MCF 10A (cell line): Measurements from ENCODE around the gene C1orf141. TPM values are rescaled to one million over a fixed set of nuclear protein-coding genes. Genes with fewer than 3 reads are reported as not detected.

ENCODE experiments used
- BruUV-seq: library from RNA; stranded (reverse); fragments of 400-500 nt; replicated peaks from 2 replicates; lab custom pipeline; 2021; lab: Mats Ljungman, UMichigan
- CTCF ChIA-PET: fragments of 300-600 bp; sonication (Branson Sonifier 250); formaldehyde crosslinking; extraction: SDS; loops from one replicate; lab custom pipeline; 2021; ENCODE audit warnings: antibody characterized with exemption, inconsistent platforms; lab: Yijun Ruan, JAX
- POLR2A ChIA-PET: fragments of 300-600, 350-650 bp; sonication (Branson Sonifier 250); formaldehyde crosslinking; extraction: SDS; loops from one replicate; lab custom pipeline; 2020; ENCODE audit warnings: antibody characterized with exemption, inconsistent platforms; lab: Yijun Ruan, JAX
- DNase-seq: peaks from one replicate; pipeline ENCODE4 v3.0.0-alpha.2; 2018; ENCODE audit not compliant: unreplicated experiment
- H3K27ac Mint-ChIP-seq: one replicate; pipeline ENCODE4 v1.8.0; 2022; ENCODE audit warnings: mild to moderate bottlenecking, low read depth, mixed read lengths; ENCODE audit not compliant: unreplicated experiment
- H3K27me3 Mint-ChIP-seq: one replicate; pipeline ENCODE4 v1.8.0; 2022; ENCODE audit warnings: mixed read lengths; ENCODE audit not compliant: insufficient read depth, unreplicated experiment
- H3K36me3 Mint-ChIP-seq: one replicate; pipeline ENCODE4 v1.8.0; 2022; ENCODE audit warnings: mild to moderate bottlenecking, moderate library complexity, mixed read lengths; ENCODE audit not compliant: insufficient read depth, unreplicated experiment
- H3K4me1 Mint-ChIP-seq: one replicate; pipeline ENCODE4 v1.8.0; 2022; ENCODE audit warnings: mixed read lengths; ENCODE audit not compliant: insufficient read depth, unreplicated experiment
- H3K4me3 Mint-ChIP-seq: one replicate; pipeline ENCODE4 v1.8.0; 2022; ENCODE audit warnings: mild to moderate bottlenecking, moderate library complexity, mixed read lengths; ENCODE audit not compliant: unreplicated experiment
- H3K9me3 Mint-ChIP-seq: one replicate; pipeline ENCODE4 v1.8.0; 2022; ENCODE audit warnings: mixed read lengths; ENCODE audit not compliant: unreplicated experiment
- intact Hi-C: fragments of 100-400 bp; cut with micrococcal nuclease; formaldehyde crosslinking; loops from 2 replicates; pipeline ENCODE4 v1.14.1; 2022
- total RNA-seq: library from RNA; stranded (reverse); gene quantifications from 2 replicates; pipeline ENCODE4 v1.2.3, GENCODE V29; 2022
- TF ChIP-seq, protein P1 (sequence below): fragments of 200-600 bp; IDR thresholded peaks from one replicate; pipeline ENCODE4 v1.8.0; 2022; ENCODE audit warnings: antibody characterized with exemption, mild to moderate bottlenecking; ENCODE audit not compliant: unreplicated experiment

C1orf141 gene
- total RNA-seq, 1 experiment from 2014 or later, result not detected

DNA sequence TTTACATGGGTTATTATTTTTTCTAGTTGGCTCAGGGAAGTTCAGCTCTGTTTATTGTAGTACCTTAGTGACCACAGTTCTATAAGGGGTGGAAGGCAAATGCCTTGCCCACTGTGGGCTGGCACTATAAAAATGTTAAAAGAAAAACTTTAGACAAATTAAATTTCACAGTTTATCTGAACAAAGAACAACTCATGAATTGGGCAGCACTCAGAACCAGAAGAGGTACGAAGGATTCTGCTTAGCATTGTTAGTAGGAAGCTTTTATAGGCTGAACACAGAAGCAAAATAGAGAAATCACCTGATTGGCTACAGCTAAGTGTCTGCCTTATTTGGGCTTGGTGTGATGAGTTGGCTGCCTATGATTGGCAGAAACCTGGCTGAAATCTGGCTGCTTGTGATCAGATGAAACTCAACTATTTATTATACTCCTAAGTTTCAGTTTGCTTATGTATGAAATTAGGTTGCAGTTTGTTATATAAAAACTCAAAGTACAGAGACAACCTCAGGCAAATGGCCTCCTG, 45.0 kb downstream of the C1orf141 start:
- Mint-ChIP-seq H3K9me3 (no peaks in the 10 kb centered on the region), H3K36me3 (no peaks in the 10 kb centered on the region), H3K27ac (no peak overlapping the region), H3K27me3 (no peaks in the 10 kb centered on the region), H3K4me3 (no peak overlapping the region), H3K4me1 (no peaks in the 10 kb centered on the region)
- BruUV-seq, result no TSS peak
- intact Hi-C loops, result no loop called here
- ChIA-PET POLR2A (interaction anchor here (1.0 kb wide), 1 partner anchor 14 kb away, joined by 3 read pairs; no protein-coding TSS in a partner anchor), CTCF (interaction anchor here (0.7 kb wide), 1 partner anchor 339 kb away, joined by 3 read pairs; no protein-coding TSS in a partner anchor)
- TF ChIP-seq, protein P1, sequence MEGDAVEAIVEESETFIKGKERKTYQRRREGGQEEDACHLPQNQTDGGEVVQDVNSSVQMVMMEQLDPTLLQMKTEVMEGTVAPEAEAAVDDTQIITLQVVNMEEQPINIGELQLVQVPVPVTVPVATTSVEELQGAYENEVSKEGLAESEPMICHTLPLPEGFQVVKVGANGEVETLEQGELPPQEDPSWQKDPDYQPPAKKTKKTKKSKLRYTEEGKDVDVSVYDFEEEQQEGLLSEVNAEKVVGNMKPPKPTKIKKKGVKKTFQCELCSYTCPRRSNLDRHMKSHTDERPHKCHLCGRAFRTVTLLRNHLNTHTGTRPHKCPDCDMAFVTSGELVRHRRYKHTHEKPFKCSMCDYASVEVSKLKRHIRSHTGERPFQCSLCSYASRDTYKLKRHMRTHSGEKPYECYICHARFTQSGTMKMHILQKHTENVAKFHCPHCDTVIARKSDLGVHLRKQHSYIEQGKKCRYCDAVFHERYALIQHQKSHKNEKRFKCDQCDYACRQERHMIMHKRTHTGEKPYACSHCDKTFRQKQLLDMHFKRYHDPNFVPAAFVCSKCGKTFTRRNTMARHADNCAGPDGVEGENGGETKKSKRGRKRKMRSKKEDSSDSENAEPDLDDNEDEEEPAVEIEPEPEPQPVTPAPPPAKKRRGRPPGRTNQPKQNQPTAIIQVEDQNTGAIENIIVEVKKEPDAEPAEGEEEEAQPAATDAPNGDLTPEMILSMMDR, result no peak
- DNase-seq, result no peak

DNA sequence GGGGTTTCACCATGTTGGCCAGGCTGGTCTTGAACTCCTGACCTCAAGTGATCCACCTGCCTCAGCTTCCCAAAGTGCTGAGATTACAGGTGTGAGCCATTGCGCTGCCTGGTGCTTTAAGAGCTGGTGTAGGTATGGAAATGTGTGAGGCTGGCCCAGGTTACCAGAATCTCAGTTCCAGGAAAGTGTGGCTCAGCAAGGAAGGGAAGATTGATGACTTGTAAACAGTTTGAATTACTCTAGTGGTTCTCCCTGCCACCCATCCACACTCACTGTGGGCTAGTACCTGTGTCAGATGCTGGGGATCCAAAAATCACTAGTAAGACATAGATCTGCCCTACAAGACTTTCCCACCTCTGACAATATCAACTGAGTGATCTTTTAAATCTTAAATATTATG, 46.3 kb downstream of the C1orf141 start:
- Mint-ChIP-seq H3K36me3 (no peaks in the 10 kb centered on the region), H3K9me3 (no peaks in the 10 kb centered on the region), H3K27ac (no peak overlapping the region), H3K27me3 (no peaks in the 10 kb centered on the region), H3K4me3 (no peak overlapping the region), H3K4me1 (no peaks in the 10 kb centered on the region)
- no TSS peak for BruUV-seq
- TF ChIP-seq, protein P1, result no peak
- intact Hi-C loops, result no loop called here
- ChIA-PET POLR2A (no interaction called here), CTCF (interaction anchor here (1.7 kb wide), 1 partner anchor 14 kb away, joined by 4 read pairs; no protein-coding TSS in a partner anchor)
- no peak for DNase-seq

DNA sequence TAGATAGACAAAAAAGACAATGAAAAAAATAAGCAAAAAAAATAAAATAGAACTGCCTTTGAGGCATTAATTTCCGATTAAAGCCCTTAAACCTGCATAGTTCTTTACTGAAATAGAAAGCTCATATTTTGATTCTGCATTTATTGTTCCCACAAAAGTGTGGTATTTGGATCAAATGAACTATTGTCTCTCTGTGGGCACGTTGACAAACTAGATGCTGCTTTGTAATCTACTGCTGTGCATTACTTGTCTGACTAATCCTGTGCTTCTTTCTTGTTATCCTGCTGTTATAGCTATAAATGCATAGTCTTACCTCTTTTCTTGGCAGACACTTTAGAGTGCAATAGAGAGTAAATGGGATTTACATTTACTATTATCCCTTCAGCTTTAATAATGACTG, 49.4 kb downstream of the C1orf141 start:
- Mint-ChIP-seq H3K4me3 (no peak overlapping the region), H3K27me3 (no peaks in the 10 kb centered on the region), H3K9me3 (no peaks in the 10 kb centered on the region), H3K4me1 (no peaks in the 10 kb centered on the region), H3K27ac (no peak overlapping the region), H3K36me3 (no peaks in the 10 kb centered on the region)
- BruUV-seq, result no TSS peak
- intact Hi-C loops, result no loop called here
- no peak for DNase-seq
- TF ChIP-seq, protein P1, result no peak
- POLR2A ChIA-PET, result interaction anchor here (0.8 kb wide), 1 partner anchor 32 kb away, joined by 4 read pairs; the partner anchor contains the start of gene SLC35D1
- CTCF ChIA-PET, result interaction anchor here (0.7 to 1.1 kb wide), 6 partner anchors 10 to 336 kb away, joined by 3 to 8 read pairs (median 3); no protein-coding TSS in a partner anchor

DNA sequence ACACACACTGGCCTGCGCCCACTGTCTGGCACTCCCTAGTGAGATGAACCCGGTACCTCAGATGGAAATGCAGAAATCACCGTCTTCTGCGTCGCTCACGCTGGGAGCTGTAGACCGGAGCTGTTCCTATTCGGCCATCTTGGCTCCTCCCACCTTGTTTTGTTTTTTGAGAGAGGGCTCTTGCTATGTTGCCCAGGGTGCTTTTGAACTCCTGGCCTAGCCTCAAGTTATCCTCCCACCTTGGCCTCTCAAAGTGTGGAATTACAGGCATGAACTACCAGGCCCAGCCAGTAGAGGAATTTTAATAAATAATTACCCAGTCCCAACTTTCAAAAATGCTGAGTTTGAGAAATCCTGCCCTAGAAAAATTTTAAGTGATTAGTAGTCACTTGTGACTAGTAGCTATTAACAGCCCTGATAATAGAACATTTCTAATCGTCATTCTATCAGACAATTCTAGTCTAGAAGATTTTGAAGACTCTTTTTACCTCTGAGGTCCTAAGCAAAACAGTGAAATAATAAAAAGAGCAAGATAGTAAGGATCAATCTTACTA, 49.9 kb downstream of the C1orf141 start:
- no peaks in the 10 kb centered on the region for H3K27me3 Mint-ChIP-seq
- H3K27ac Mint-ChIP-seq, result no peak overlapping the region
- no peaks in the 10 kb centered on the region for H3K36me3 Mint-ChIP-seq
- POLR2A ChIA-PET, result interaction anchor here (0.8 kb wide), 1 partner anchor 31 kb away, joined by 4 read pairs; the partner anchor contains the start of gene SLC35D1
- H3K4me3 Mint-ChIP-seq, result no peak overlapping the region
- no TSS peak for BruUV-seq
- H3K4me1 Mint-ChIP-seq, result no peaks in the 10 kb centered on the region
- intact Hi-C loops, result no loop called here
- CTCF ChIA-PET, result interaction anchor here (0.7 to 1.1 kb wide), 5 partner anchors 11 to 336 kb away, joined by 3 read pairs; no protein-coding TSS in a partner anchor
- TF ChIP-seq, protein P1, result no peak
- DNase-seq, result no peak
- no peaks in the 10 kb centered on the region for H3K9me3 Mint-ChIP-seq
